Progenitor cell of endocrine pancreas (in vitro differentiated cells): ENCODE results near the gene GDF3. TPM values are rescaled to one million over a fixed set of nuclear protein-coding genes. Genes with fewer than 3 reads are reported as not detected.
"Not testable (repeated sequence)": the region's sequence is repeated elsewhere in the genome, so short reads cannot be mapped to it uniquely, and the experiment has no call there.

Source experiments
- DNase-seq: peaks from one replicate; pipeline ENCODE4 v3.0.0; 2021; ENCODE audit warnings: low spot score; ENCODE audit not compliant: unreplicated experiment
- H3K27ac Mint-ChIP-seq: 2 replicates; pipeline ENCODE4 v1.8.0; 2021; ENCODE audit warnings: mild to moderate bottlenecking, moderate library complexity, mixed read lengths
- H3K27me3 Mint-ChIP-seq: 2 replicates; pipeline ENCODE4 v1.8.0; 2021; ENCODE audit warnings: mixed read lengths
- H3K36me3 Mint-ChIP-seq: 2 replicates; pipeline ENCODE4 v1.8.0; 2022; ENCODE audit warnings: mixed read lengths; ENCODE audit not compliant: insufficient read depth
- H3K4me1 Mint-ChIP-seq: 2 replicates; pipeline ENCODE4 v1.8.0; 2021; ENCODE audit warnings: low read depth, mixed read lengths
- H3K4me3 Mint-ChIP-seq: 2 replicates; pipeline ENCODE4 v1.8.0; 2021; ENCODE audit warnings: low read depth, mild to moderate bottlenecking, moderate library complexity, mixed read lengths
- H3K9me3 Mint-ChIP-seq: 2 replicates; pipeline ENCODE4 v1.8.0; 2021; ENCODE audit warnings: low read depth, mixed read lengths
- total RNA-seq: library from RNA; stranded (reverse); gene quantifications from 2 replicates; pipeline ENCODE4 v1.2.1, GENCODE V29; 2021
- TF ChIP-seq, protein P1 (sequence below): fragments of 200-600 bp; sonication (generic); IDR thresholded peaks from one replicate; pipeline ENCODE4 v1.5.0; 2021; ENCODE audit warnings: antibody characterized with exemption, mild to moderate bottlenecking; ENCODE audit not compliant: unreplicated experiment

The GDF3 gene
- total RNA-seq, 1 donor from 2014 or later: not detected

DNA sequence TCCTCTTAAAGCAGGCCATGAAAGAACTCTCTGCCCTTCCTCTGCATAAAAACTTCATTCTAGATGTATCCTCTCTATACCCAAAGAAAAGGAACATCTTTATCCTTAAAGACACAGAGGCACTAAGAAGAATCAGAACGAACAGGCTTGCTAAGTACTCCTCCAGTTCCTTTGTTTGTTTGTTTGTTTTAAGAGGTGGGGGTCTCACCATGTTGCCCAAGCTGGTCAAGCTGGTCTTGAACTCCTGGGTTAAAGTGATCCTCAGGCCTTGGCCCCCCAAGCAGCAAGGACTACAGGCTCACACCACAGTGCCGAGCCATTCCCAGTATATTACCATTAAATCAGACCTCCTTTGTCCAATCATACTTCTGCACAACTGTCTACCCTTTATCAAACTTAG is 14.0 kb downstream of the GDF3 start:
- Mint-ChIP-seq H3K4me3 (no peak overlapping the region), H3K27me3 (no peaks in the 10 kb centered on the region), H3K4me1 (no peaks in the 10 kb centered on the region), H3K27ac (no peak overlapping the region), H3K36me3 (no peaks in the 10 kb centered on the region), H3K9me3 (peaks cover 5% of the 10 kb centered on the region)
- DNase-seq: no peak
- TF ChIP-seq, protein P1, sequence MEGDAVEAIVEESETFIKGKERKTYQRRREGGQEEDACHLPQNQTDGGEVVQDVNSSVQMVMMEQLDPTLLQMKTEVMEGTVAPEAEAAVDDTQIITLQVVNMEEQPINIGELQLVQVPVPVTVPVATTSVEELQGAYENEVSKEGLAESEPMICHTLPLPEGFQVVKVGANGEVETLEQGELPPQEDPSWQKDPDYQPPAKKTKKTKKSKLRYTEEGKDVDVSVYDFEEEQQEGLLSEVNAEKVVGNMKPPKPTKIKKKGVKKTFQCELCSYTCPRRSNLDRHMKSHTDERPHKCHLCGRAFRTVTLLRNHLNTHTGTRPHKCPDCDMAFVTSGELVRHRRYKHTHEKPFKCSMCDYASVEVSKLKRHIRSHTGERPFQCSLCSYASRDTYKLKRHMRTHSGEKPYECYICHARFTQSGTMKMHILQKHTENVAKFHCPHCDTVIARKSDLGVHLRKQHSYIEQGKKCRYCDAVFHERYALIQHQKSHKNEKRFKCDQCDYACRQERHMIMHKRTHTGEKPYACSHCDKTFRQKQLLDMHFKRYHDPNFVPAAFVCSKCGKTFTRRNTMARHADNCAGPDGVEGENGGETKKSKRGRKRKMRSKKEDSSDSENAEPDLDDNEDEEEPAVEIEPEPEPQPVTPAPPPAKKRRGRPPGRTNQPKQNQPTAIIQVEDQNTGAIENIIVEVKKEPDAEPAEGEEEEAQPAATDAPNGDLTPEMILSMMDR: no peak

DNA sequence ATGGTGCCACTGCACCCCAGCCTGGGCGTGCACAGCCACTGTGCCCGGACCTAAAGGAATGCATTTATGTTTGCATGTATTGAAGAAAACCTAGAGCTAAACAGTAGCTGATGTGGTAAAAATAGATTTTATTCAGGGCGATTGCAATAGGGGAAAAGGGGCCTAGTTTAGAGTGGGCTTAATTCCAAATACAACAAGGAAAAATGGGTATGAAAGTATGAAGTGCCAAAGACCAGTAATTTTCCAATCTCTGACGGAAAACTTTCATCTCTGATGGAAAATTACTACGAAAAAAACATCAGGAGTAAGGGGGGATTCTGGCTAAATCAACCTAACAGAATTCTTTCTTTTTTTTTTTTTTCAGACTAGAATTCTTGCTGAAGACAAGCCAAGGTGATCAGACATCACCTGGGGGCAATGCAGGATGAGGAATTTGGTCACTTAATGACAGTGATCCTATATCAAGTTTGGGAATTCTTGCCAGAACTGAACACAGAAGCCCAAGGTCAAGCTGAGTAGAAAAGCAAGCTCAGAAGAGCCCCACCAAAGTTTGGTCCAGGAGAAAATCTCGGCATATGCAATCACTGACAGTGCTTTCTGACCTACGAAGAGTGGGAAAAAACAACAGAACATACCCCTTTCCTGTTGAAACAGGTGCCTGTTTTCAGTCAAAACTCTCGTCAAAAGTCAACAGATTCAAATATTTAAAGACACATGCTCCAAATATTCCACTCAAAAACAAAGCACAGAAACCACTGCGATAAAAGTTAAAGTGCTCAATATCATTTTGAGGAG is 16.1 kb downstream of the GDF3 start:
- no peak for DNase-seq
- H3K27me3 Mint-ChIP-seq: no peaks in the 10 kb centered on the region
- no peaks in the 10 kb centered on the region for H3K4me1 Mint-ChIP-seq
- H3K4me3 Mint-ChIP-seq: no peak overlapping the region
- no peaks in the 10 kb centered on the region for H3K36me3 Mint-ChIP-seq
- TF ChIP-seq, protein P1: no peak
- no peak overlapping the region for H3K27ac Mint-ChIP-seq
- H3K9me3 Mint-ChIP-seq: no peaks in the 10 kb centered on the region

DNA sequence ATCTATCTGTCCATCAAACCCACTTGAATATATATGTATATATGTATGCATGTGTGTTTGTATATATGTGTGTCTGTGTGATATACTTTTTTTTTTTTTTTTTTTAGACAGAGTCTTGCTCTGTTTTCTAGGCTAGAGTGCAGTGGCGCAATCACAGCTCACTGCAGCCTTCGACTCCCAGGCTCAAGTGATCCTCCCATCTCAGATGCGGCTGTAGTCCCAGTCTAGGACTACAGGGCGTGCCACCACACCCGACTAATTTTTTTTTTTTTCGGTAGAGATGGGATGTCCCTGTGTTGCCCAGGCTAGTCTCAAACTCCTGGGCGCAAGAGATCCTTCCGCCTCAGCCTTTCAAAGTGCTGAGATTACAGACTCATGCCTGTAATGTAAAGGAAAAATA is 16.8 kb downstream of the GDF3 start:
- no peaks in the 10 kb centered on the region for H3K4me1 Mint-ChIP-seq
- no peak for DNase-seq
- no peak overlapping the region for H3K4me3 Mint-ChIP-seq
- H3K9me3 Mint-ChIP-seq: no peaks in the 10 kb centered on the region
- no peak overlapping the region for H3K27ac Mint-ChIP-seq
- TF ChIP-seq, protein P1: no peak
- no peaks in the 10 kb centered on the region for H3K36me3 Mint-ChIP-seq
- H3K27me3 Mint-ChIP-seq: no peaks in the 10 kb centered on the region

DNA sequence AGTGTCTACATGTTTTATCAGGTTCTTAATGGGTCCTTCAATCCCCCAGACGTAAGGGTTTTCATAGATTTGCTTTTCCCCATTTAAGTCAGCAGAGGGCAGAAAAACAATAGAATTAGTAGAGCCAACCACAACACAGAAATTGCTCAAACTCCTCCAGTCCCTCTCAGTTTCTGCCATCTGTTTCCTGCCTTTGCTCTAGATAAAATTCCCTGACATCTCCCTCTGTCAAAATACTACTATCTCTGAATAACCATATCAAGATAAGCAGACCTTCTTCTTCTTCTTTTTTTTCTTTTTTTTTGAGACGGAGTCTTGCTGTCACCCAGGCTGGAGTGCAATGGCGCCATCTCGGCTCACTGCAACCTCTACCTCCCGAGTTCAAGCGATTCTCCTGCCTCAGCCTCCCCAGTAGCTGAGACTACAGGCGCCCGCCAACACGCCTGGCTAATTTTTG is 18.1 kb downstream of the GDF3 start:
- H3K27ac Mint-ChIP-seq, H3K4me3 Mint-ChIP-seq, H3K9me3 Mint-ChIP-seq, H3K4me1 Mint-ChIP-seq, H3K27me3 Mint-ChIP-seq, H3K36me3 Mint-ChIP-seq, DNase-seq: not testable (repeated sequence)
- TF ChIP-seq, protein P1: peak; percentile 61

DNA sequence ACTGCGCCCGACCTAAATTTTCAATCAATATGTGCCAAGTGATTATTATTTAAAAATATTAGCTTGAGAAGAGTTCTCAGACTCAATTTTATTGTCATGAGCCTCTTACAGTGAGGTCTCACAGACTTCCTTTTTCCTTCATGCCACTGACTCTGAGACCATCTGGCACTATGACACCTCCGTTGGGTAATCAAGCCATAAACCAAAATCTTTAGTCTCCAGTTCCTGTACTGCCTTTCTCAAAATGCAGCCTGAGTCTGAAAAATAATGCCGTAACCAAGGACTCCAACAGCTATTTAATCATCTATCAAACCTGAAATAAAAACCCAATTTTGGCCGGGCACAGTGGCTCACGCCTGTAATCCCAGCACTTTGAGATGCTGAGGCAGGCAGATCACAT is 20.1 kb downstream of the GDF3 start:
- not testable (repeated sequence) for H3K27ac Mint-ChIP-seq, H3K9me3 Mint-ChIP-seq, H3K4me1 Mint-ChIP-seq, DNase-seq, H3K4me3 Mint-ChIP-seq, H3K27me3 Mint-ChIP-seq, H3K36me3 Mint-ChIP-seq

DNA sequence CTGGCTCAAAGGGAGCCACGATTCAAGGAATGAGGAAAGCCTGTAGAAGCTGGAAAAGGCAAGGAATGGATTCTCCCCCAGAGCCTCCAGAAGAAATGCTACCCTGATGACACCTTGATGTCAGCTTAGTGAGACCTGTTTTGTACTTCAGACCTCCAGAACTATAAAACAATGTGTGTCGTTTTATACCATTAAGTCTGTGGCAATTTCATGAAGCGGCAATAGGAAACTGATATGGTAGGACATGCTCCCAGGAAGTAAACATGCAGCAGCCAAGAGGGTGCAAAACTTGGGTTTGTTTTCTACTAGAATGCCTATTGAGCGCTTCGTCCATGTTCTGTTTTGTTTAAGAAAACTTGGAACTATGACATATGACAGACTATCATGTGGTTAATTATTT is 27.4 kb downstream of the GDF3 start:
- no peak for DNase-seq
- H3K4me1 Mint-ChIP-seq: peaks cover 2% of the 10 kb centered on the region
- no peaks in the 10 kb centered on the region for H3K27me3 Mint-ChIP-seq
- H3K4me3 Mint-ChIP-seq: no peak overlapping the region
- H3K36me3 Mint-ChIP-seq: no peaks in the 10 kb centered on the region
- H3K9me3 Mint-ChIP-seq: no peaks in the 10 kb centered on the region
- TF ChIP-seq, protein P1: no peak
- no peak overlapping the region for H3K27ac Mint-ChIP-seq
